Endothelial cell of umbilical vein (primary cell): ENCODE results near the gene MED22. TPM values are rescaled to one million over a fixed set of nuclear protein-coding genes. Genes with fewer than 3 reads are reported as not detected.
"Not testable (repeated sequence)": the region's sequence is repeated elsewhere in the genome, so short reads cannot be mapped to it uniquely, and the experiment has no call there.

ENCODE experiments used
- BruUV-seq: library from RNA; stranded (reverse); fragments of 400-500 nt; replicated peaks from 2 replicates; lab custom pipeline; 2021; lab: Mats Ljungman, UMichigan
- CTCF ChIA-PET: fragments of 300-600, 350-600 bp; sonication (Branson Sonifier 250); formaldehyde crosslinking; loops from one replicate; lab custom pipeline; 2021; ENCODE audit warnings: antibody characterized with exemption, inconsistent platforms; lab: Charles Lee
- POLR2A ChIA-PET: fragments of 300-600, 350-600 bp; sonication (Branson Sonifier 250); formaldehyde crosslinking; loops from one replicate; lab custom pipeline; 2021; ENCODE audit warnings: antibody characterized with exemption, inconsistent platforms; lab: Charles Lee
- DNase-seq: peaks from one replicate; pipeline ENCODE4 v3.0.0-alpha.2; 2011; ENCODE audit warnings: low read depth, low spot score
- FAIRE-seq: peaks from 2 replicates; lab custom pipeline; 2011; peaks lifted over from hg19 to GRCh38; lab: Jason Lieb, UNC
- H2AFZ ChIP-seq: 2 replicates; pipeline ENCODE4 v1.6.0; 2012; ENCODE audit warnings: low read depth, low read length, control low read depth, inconsistent platforms
- H3K27ac ChIP-seq: 2 replicates; pipeline ENCODE4 v1.5.1; 2011; ENCODE audit warnings: low read depth, mild to moderate bottlenecking, control low read depth, low read length, moderate library complexity; ENCODE audit not compliant: insufficient read depth
- H3K27me3 ChIP-seq, 2 experiments: 2 replicates each; pipeline versions ENCODE4 v1.6.0 to v1.6.1; 2011; ENCODE audit warnings: low read length in 2 of 2, mixed read lengths in 1 of 2; ENCODE audit not compliant: control insufficient read depth in 2 of 2, insufficient read depth in 2 of 2
- H3K36me3 ChIP-seq, 2 experiments: 2 replicates in 1 of 2; 3 replicates in 1 of 2; pipeline ENCODE4 v1.5.1; 2011; ENCODE audit warnings: low read length in 2 of 2, mild to moderate bottlenecking in 1 of 2, moderate library complexity in 1 of 2; ENCODE audit not compliant: control insufficient read depth in 2 of 2, insufficient read depth in 2 of 2; ENCODE audit errors: extremely low read depth in 1 of 2
- H3K4me1 ChIP-seq: 3 replicates; pipeline ENCODE4 v1.5.1; 2011; ENCODE audit warnings: mild to moderate bottlenecking, low read length; ENCODE audit not compliant: control insufficient read depth, insufficient read depth; ENCODE audit errors: extremely low read depth
- H3K4me2 ChIP-seq: 2 replicates; pipeline ENCODE4 v1.6.1; 2011; ENCODE audit warnings: low read length, control low read depth, mixed read lengths; ENCODE audit not compliant: insufficient read depth
- H3K4me3 ChIP-seq, 3 experiments: fragments of 200-600 bp in 1 of 3; sonication (generic), shearing (Covaris generic) in 1 of 3; replicated peaks in 1 of 3; 2 replicates each; pipeline ENCODE4 v1.5.1; 2011 to 2016; ENCODE audit warnings: control low read depth in 3 of 3, low read length in 3 of 3, mild to moderate bottlenecking in 2 of 3, inconsistent platforms in 1 of 3, low read depth in 1 of 3, moderate library complexity in 1 of 3; ENCODE audit not compliant: insufficient read depth in 1 of 3
- H3K79me2 ChIP-seq: 2 replicates; pipeline ENCODE4 v1.6.0; 2012; ENCODE audit warnings: low read length, inconsistent platforms; ENCODE audit not compliant: control insufficient read depth, insufficient read depth
- H3K9ac ChIP-seq: replicated peaks from 2 replicates; pipeline ENCODE3; 2011; ENCODE audit warnings: low read length, control low read depth; ENCODE audit not compliant: insufficient read depth; ENCODE audit errors: extremely low read depth
- H3K9me1 ChIP-seq: replicated peaks from 3 replicates; pipeline ENCODE4 v1.6.0; 2011; ENCODE audit warnings: mild to moderate bottlenecking, low read length; ENCODE audit not compliant: control insufficient read depth, insufficient read depth; ENCODE audit errors: extremely low read depth
- H3K9me3 ChIP-seq: replicated peaks from 2 replicates; pipeline ENCODE4 v1.5.1; 2012; ENCODE audit warnings: low read length, inconsistent platforms; ENCODE audit not compliant: control insufficient read depth, insufficient read depth
- H4K20me1 ChIP-seq: replicated peaks from 2 replicates; pipeline ENCODE3; 2011; ENCODE audit warnings: mild to moderate bottlenecking, low read length; ENCODE audit not compliant: control insufficient read depth, insufficient read depth; ENCODE audit errors: extremely low read depth
- CTCF ChIP-seq, 2 donors: IDR thresholded peaks; 1 replicate in 1 of 2; 2 replicates in 1 of 2; pipeline ENCODE4 v1.5.1; 2011; ENCODE audit warnings: low read length in 2 of 2, mild to moderate bottlenecking in 2 of 2, moderate library complexity in 2 of 2, control low read depth in 1 of 2, inconsistent platforms in 1 of 2, low read depth in 1 of 2; ENCODE audit not compliant: insufficient read depth in 1 of 2; ENCODE audit errors: extremely low read depth in 1 of 2
- EZH2 ChIP-seq: IDR thresholded peaks from 2 replicates; pipeline ENCODE4 v1.6.1; 2012; ENCODE audit warnings: borderline replicate concordance, low read depth, mild to moderate bottlenecking, moderate library complexity, low read length, inconsistent platforms; ENCODE audit not compliant: severe bottlenecking
- FOS ChIP-seq: IDR thresholded peaks from 2 replicates; pipeline ENCODE4 v1.6.1; 2011; ENCODE audit warnings: mild to moderate bottlenecking, low read length, moderate library complexity, borderline replicate concordance; ENCODE audit not compliant: insufficient read depth
- GATA2 ChIP-seq: IDR thresholded peaks from 2 replicates; pipeline ENCODE4 v1.7.0; 2011; ENCODE audit warnings: low read depth, mild to moderate bottlenecking, moderate library complexity, mixed read lengths, low read length; ENCODE audit not compliant: insufficient read length, insufficient read depth
- JUN ChIP-seq: IDR thresholded peaks from 2 replicates; pipeline ENCODE4 v1.6.1; 2011; ENCODE audit warnings: borderline replicate concordance, low read depth; ENCODE audit not compliant: insufficient read length, insufficient read depth
- MAX ChIP-seq: IDR thresholded peaks from 2 replicates; pipeline ENCODE4 v1.6.1; 2011; ENCODE audit not compliant: insufficient read depth, insufficient read length
- MYC ChIP-seq: IDR thresholded peaks from one replicate; pipeline ENCODE4 v1.6.1; 2011; ENCODE audit warnings: mild to moderate bottlenecking, low read depth, low read length
- POLR2A ChIP-seq: IDR thresholded peaks from 2 replicates; pipeline ENCODE4 v1.6.1; 2012; ENCODE audit warnings: low read depth, mild to moderate bottlenecking, control low read depth, low read length
- POLR2AphosphoS5 ChIP-seq: IDR thresholded peaks from 2 replicates; pipeline ENCODE4 v1.6.1; 2012; ENCODE audit warnings: low read depth, mild to moderate bottlenecking, control low read depth, low read length, moderate library complexity; ENCODE audit not compliant: insufficient read depth
- dilution Hi-C: fragments of 300-500 bp; cut with MboI; formaldehyde crosslinking; loops from one replicate; pipeline ENCODE4 v1.15.0; 2019; ENCODE audit warnings: low sequenced_read_pairs; ENCODE audit not compliant: extremely low pct_ligation_motif_present
- intact Hi-C: fragments of 100-400 bp; cut with micrococcal nuclease; formaldehyde crosslinking; loops from one replicate; pipeline ENCODE4 v1.10.0; 2022
- polyA plus RNA-seq, 4 experiments: library from polyadenylated mRNA; depleted of rRNA in 3 of 4; stranded (reverse) in 3 of 4; unstranded in 1 of 4; fragments of >200 nt; gene quantifications; 2 replicates each; pipeline versions ENCODE4 v1.2.1 to v1.2.3, GENCODE V29; 2011 to 2012; ENCODE audit warnings: missing spikeins in 1 of 4
- total RNA-seq: library from RNA; stranded (reverse); gene quantifications from 2 replicates; pipeline ENCODE4 v1.2.3, GENCODE V29; 2021

MED22 gene
- total and polyA plus RNA-seq, 2 donors (not counting 3 experiments of a cell fraction or from before 2014, with no cell fraction given), result 25.7 to 27.4 TPM

- CTCF ChIA-PET, result no interaction called here
- Histone ChIP-seq H3K9me1 (no peaks in the 10 kb centered on the region), H3K9ac (no peak overlapping the region), H3K36me3 (no peaks in the 10 kb centered on the region), H3K9me3 (no peaks in the 10 kb centered on the region), H3K4me3 (no peak overlapping the region), H2AFZ (no peak overlapping the region), H3K79me2 (no peaks in the 10 kb centered on the region), H3K27ac (no peak overlapping the region), H3K4me1 (no peaks in the 10 kb centered on the region), H3K27me3 (peaks cover 0 to 3% of the 10 kb centered on the region in 2 experiments), H3K4me2 (no peak overlapping the region), H4K20me1 (no peaks in the 10 kb centered on the region)
- no peak for FAIRE-seq
- DNase-seq, result no peak
- BruUV-seq, result no TSS peak
- POLR2A ChIA-PET, result no interaction called here
- dilution Hi-C loops (no loop called here), intact Hi-C loops (no loop called here)
- no peak for TF ChIP-seq FOS
- no peak for TF ChIP-seq POLR2A
- no peak for TF ChIP-seq POLR2AphosphoS5
- TF ChIP-seq MAX, result no peak
- no peak for TF ChIP-seq MYC
- TF ChIP-seq JUN, result no peak
- no peak for TF ChIP-seq EZH2
- no peak for TF ChIP-seq GATA2
- TF ChIP-seq CTCF (IDR thresholded peaks at IDR 0.05; ENCODE audit: extremely low read depth in 1 of 2, insufficient read depth in 1 of 2, low read depth in 1 of 2, low read length in 2 of 2), result no peak
Measured at GRCh38 chr9:133393399-133393798, 45.5 kb upstream of the MED22 start.

- FAIRE-seq, H3K9me3 ChIP-seq, BruUV-seq, CTCF ChIA-PET, H3K9me1 ChIP-seq, H3K27ac ChIP-seq, DNase-seq, H3K79me2 ChIP-seq, POLR2A ChIA-PET, H4K20me1 ChIP-seq, H2AFZ ChIP-seq, H3K27me3 ChIP-seq, intact Hi-C loops, H3K4me3 ChIP-seq, dilution Hi-C loops, H3K36me3 ChIP-seq, H3K4me1 ChIP-seq, H3K4me2 ChIP-seq, H3K9ac ChIP-seq: not testable (repeated sequence)
Measured at GRCh38 chr9:133392308-133392707, 44.4 kb upstream of the MED22 start.

GRCh38 chr9:133391449-133391848, 43.5 kb upstream of the MED22 start:
- POLR2A ChIA-PET, FAIRE-seq, dilution Hi-C loops, H3K27me3 ChIP-seq, H3K9me3 ChIP-seq, H3K4me1 ChIP-seq, DNase-seq, H3K27ac ChIP-seq, H2AFZ ChIP-seq, BruUV-seq, H3K79me2 ChIP-seq, H3K9ac ChIP-seq, H3K9me1 ChIP-seq, H3K36me3 ChIP-seq, CTCF ChIA-PET, intact Hi-C loops, H4K20me1 ChIP-seq, H3K4me3 ChIP-seq, H3K4me2 ChIP-seq: not testable (repeated sequence)
